Activated CD4-positive, alpha-beta T cell treated with anti-CD3 and anti-CD28 coated beads, Interleukin-2, Interleukin-6, amounts not matched to agents 100 ng/mL and 50 ng/mL, durations not matched to agents 16 hours and 8 hours (primary cell): ENCODE data around the gene AZGP1.
A peak's percentile ranks its signal among the peaks of the same experiment; 100 is the strongest.
"Not testable (repeated sequence)": the region's sequence is repeated elsewhere in the genome, so short reads cannot be mapped to it uniquely, and the experiment has no call there.

ENCODE experiments used
- DNase-seq: peaks from one replicate; pipeline ENCODE4 v3.0.0-alpha.2; 2020

AZGP1 gene

DNA sequence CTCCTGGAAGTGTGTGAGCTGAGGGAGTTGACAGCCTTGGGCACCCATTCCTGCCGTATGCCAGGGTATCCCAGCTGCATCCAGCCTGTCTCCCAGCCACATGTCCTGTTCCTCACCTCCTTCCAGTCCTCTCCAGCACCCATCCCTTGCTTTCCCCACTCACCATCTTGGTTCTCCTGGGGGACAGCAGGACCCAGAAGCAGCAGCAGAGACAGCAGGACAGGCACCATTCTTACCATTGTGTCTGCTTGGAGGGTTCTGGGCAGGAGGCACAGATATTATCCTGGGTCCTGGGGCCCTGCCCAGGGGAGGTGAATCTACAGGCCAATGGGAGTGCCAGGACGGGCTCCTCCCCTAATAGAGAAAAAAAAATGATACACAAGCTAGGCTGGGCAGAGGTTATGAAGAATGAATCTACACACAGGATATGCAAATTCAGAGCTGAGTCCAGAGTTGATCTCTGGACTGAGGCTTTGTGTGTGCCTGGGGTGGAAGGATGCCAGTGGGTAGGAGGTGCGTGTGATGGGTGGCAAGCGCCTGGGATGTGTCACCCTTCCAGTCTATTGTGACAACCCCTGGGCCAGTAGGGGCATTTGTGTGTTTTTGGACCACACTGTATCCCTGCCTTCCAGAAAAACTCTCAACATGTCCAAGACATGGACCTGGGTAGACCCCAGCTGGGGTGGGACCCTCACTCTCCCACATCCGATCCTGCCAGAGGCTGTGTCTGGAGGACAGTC is at the start of gene AZGP1:
TSS of gene AZGP1 (minus strand) at position 250 of the 740 bp plus-strand sequence. CDS start at position 239, 11 bp downstream.
- no peak for DNase-seq

- DNase-seq, result peak; percentile 44
These were observed 48.3 kb upstream of the AZGP1 start for GRCh38 chr7:100024020-100024619.

GRCh38 chr7:100023526-100023925 is 47.7 kb upstream of the AZGP1 start:
- no peak for DNase-seq

DNA sequence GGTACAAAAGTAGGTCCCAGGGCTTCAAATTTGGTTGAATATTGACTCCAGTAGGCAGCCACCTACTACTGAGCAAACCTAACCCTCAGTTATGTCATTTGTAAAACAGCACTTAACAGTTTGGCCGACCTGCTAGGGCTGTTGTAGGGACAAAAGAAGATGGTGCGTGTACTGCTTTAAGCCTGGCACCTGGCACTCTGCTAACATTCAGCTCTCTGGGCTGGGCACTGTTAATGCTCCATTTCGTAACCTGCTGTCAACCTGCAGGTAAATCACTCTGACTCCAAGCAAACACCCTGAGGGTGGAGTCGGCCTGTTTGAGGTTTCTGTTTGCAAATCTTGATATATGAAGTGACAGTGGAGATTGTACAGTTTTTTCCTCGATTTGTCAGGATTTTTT is 46.8 kb upstream of the AZGP1 start:
- no peak for DNase-seq

DNA sequence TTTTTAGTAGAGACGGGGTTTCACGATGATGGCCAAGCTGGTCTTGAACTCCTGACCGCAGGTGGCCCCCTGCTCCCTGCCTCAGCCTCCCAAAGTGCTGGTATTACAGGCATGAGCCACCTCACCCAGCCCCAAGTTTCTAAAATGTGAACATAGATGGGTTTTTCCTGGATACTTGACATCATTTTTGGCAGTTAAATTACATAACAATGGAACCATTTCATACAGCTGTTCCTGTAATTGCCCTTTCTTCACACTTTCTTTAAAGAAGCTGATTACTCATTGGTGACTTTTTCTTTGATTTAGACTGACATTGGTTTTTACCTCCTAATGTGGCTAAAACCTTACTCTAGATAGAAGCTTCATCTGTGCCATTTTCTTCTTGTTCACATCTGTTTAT is 45.5 kb upstream of the AZGP1 start:
- peak; percentile 28 for DNase-seq

GRCh38 chr7:100019908-100020307 is 44.1 kb upstream of the AZGP1 start:
- DNase-seq, result no peak

- no peak for DNase-seq
These were observed 42.0 kb upstream of the AZGP1 start for GRCh38 chr7:100017875-100018274.

GRCh38 chr7:100017300-100017699 is 41.5 kb upstream of the AZGP1 start:
- DNase-seq, result no peak

DNA sequence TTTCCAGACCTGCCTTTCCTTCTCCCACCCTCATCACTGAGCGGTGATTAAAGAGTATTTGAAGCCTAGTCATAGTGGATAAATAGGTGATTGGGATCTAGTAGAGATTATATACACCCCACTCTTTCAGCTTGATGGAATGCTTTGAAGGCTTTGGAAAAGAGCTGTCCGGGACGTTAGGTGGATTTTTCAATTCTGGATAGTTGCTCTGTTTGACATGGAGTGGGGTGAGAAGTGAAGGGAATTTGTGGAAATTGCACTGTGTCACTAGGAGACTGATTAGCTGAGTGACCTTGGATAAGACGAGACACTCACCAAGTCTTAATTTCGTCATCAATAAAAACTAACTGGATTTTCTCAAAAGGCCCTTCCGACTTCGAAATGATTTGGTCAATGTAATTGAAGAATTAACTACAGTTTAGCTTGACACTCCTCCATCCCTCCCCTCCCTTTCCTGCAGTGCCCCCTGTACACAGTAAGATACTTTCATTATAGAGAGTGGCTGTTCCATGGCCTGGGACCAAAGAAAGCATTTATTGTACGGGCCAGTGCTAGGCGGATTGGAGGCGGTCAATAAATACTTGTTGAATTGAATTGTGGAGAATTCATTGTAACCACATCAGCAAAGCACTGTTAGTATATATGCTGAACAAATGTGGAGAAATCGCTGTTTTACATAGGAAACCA is 40.5 kb upstream of the AZGP1 start:
- no peak for DNase-seq

- peak; percentile 92 for DNase-seq
These were observed 39.7 kb upstream of the AZGP1 start, which contains the start of gene ZKSCAN1 for GRCh38 chr7:100015232-100016214. Gene ZKSCAN1 (plus strand): TSS chr7:100015596. CDS start chr7:100023507, 7,911 bp downstream.

DNA sequence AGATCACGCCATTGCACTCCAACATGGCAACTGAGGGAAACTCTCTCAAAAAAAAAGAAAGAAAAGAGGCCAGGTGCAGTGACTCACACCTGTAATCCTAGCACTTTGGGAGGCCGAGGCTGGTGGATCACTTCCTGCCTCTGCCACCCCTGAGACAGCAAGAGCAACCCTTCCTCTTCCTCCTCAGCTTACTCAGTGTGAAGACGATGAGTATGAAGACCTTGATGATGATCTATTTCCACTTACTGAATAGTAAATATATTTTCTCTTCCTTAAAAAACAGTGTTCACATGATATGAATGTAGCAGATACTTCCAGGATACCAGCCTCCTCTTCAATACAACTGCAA is 37.5 kb upstream of the AZGP1 start:
- peak; percentile 42 for DNase-seq

DNA sequence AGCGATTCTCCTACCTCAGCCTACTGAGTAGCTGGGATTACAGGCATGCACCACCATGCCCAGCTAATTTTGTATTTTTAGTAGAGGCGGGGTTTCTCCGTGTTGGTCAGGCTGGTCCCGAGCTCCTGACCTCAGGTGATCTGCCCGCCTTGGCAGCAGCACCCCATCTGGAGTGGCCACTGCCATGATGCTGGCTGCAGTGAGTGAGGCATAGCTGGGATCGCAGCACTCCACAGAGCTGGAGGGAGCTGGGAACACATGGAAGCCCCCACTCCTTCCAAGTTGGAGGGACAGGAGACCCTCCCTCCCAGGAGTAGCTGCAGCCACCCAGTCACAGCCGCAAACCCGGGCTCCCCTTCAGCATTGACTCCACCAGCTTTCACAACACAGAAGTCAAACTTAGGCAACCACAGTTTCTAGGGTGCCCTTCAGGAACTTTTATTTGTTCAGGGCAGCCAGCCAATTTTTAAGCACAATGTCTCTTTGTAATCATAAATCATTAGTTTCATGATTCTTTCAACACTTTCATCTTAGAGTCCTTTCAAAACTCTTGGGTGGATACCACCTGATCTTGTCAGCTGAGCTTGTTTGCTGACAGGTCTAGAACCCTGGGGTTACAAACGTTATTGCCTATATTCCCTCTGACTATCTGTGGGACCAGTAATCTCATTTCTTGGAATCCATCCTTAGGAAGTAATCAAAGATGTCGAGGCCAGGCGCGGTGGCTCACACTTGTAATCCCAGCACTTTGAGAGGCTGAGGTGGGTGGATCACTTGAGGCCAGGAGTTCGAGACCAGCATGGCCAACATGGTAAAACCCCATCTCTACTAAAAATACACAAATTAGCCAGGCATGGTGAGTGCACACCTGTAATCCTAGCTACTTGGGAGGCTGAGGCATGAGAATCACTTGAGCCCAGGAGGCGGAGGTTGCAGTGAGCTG is 36.8 kb upstream of the AZGP1 start:
- not testable (repeated sequence) for DNase-seq

- DNase-seq, result no peak
These were observed 35.7 kb upstream of the AZGP1 start for GRCh38 chr7:100011516-100011915.

- DNase-seq, result no peak
These were observed 35.1 kb upstream of the AZGP1 start for GRCh38 chr7:100010901-100011300.

DNA sequence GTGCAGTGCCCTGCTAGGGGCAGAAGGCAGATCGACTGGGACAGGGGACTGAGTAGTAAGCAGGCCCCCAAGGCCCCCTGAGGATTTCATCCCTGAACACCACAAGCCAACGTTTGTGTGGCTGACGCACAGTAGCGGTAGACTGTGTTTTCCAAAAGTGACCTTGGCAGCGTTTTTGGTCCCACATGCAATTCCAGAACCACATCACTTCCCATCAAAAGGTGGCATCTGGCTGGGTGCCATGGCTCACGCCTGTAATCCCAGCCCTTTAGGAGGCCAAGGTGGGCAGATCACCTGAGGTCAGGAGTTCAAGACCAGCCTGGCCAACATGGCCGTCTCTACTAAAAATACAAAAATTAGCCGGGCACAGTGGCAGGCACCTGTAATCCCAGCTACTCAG is 34.1 kb upstream of the AZGP1 start:
- not testable (repeated sequence) for DNase-seq

GRCh38 chr7:100008525-100008924 is 32.7 kb upstream of the AZGP1 start:
- DNase-seq, result no peak

DNA sequence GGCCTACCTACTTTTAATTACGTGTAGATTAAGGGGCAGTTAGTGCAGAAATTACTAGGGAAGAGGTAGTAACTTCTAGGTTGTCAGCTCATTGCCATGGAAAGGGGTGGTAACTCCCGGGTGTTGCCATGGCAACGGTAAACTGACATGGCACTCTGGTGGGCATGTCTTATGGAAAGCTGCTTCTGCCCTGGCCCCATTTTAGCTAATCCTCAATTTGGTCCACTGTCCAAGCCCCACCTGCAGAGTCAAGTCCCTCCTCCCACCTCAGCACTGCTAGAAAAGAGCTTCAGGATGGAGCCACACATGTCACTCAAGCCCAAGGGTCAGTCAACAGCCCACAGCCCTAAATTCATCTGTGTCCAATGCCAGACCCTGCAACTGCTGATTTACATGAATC is 32.1 kb upstream of the AZGP1 start:
- DNase-seq, result no peak

- no peak for DNase-seq
These were observed 28.2 kb upstream of the AZGP1 start for GRCh38 chr7:100003711-100004661.

GRCh38 chr7:100000239-100000638 is 24.4 kb upstream of the AZGP1 start:
- DNase-seq, result no peak

GRCh38 chr7:99997545-99998137 is 21.8 kb upstream of the AZGP1 start:
- DNase-seq, result peak; percentile 74
